Stimulated activated naive CD8-positive, alpha-beta T cell treated with anti-CD3 and anti-CD28 coated beads, Interleukin-15, amount 100 ng/mL, for 72 hours (primary cell): ENCODE data around the gene PKHD1.

Experiments used
- ATAC-seq: fragments of 150-1000 bp; cut with Tn5 transposase; 2 replicates; pipeline ENCODE4 v1.10.0; 2021; ENCODE audit warnings: mild to moderate bottlenecking, moderate library complexity
- DNase-seq, 2 donors: peaks; one replicate each; pipeline ENCODE4 v3.0.0; 2021 to 2022
- H3K27ac Mint-ChIP-seq, 2 donors: one replicate each; pipeline ENCODE4 v1.8.0; 2022; ENCODE audit warnings: mild to moderate bottlenecking in 2 of 2, mixed read lengths in 2 of 2, moderate library complexity in 2 of 2
- H3K27me3 Mint-ChIP-seq: one replicate; pipeline ENCODE4 v1.8.0; 2022; ENCODE audit warnings: mixed read lengths
- H3K4me1 Mint-ChIP-seq: one replicate; pipeline ENCODE4 v1.8.0; 2022; ENCODE audit warnings: mild to moderate bottlenecking, mixed read lengths
- H3K4me3 Mint-ChIP-seq, 2 donors: one replicate each; pipeline ENCODE4 v1.8.0; 2022; ENCODE audit warnings: mild to moderate bottlenecking in 2 of 2, mixed read lengths in 2 of 2, moderate library complexity in 1 of 2
- H3K9me3 Mint-ChIP-seq, 2 donors: one replicate each; pipeline ENCODE4 v1.8.0; 2022; ENCODE audit warnings: mixed read lengths in 2 of 2

Gene PKHD1

GRCh38 chr6:51571168-51571567 is 516.2 kb downstream of the PKHD1 start:
- Mint-ChIP-seq H3K4me1 (no peaks in the 10 kb centered on the region), H3K9me3 (peaks cover 0 to 5% of the 10 kb centered on the region in 2 donors), H3K4me3 (no peak overlapping the region), H3K27ac (no peak overlapping the region), H3K27me3 (no peaks in the 10 kb centered on the region)
- no peak for DNase-seq
- no peak for ATAC-seq

GRCh38 chr6:51570168-51570921 is 517.1 kb downstream of the PKHD1 start:
- DNase-seq (no peak), ATAC-seq (no peak)
- H3K9me3 Mint-ChIP-seq, result peaks cover 0 to 5% of the 10 kb centered on the region in 2 donors
- no peaks in the 10 kb centered on the region for H3K4me1 Mint-ChIP-seq
- no peak overlapping the region for H3K27ac Mint-ChIP-seq
- no peak overlapping the region for H3K4me3 Mint-ChIP-seq
- H3K27me3 Mint-ChIP-seq, result no peaks in the 10 kb centered on the region

- Mint-ChIP-seq H3K27me3 (no peaks in the 10 kb centered on the region), H3K4me1 (no peaks in the 10 kb centered on the region), H3K4me3 (no peak overlapping the region), H3K9me3 (peaks cover 0 to 5% of the 10 kb centered on the region in 2 donors), H3K27ac (no peak overlapping the region)
- DNase-seq, result no peak
- ATAC-seq, result no peak
These were observed 517.8 kb downstream of the PKHD1 start for GRCh38 chr6:51569594-51569993.

- H3K27ac Mint-ChIP-seq, result no peak overlapping the region
- no peaks in the 10 kb centered on the region for H3K27me3 Mint-ChIP-seq
- DNase-seq, result no peak
- no peak for ATAC-seq
- peaks cover 0 to 5% of the 10 kb centered on the region in 2 donors for H3K9me3 Mint-ChIP-seq
- H3K4me3 Mint-ChIP-seq, result no peak overlapping the region
- H3K4me1 Mint-ChIP-seq, result no peaks in the 10 kb centered on the region
These were observed 518.6 kb downstream of the PKHD1 start for GRCh38 chr6:51568771-51569170.

GRCh38 chr6:51565472-51565871 is 521.9 kb downstream of the PKHD1 start:
- Mint-ChIP-seq H3K4me3 (no peak overlapping the region), H3K27me3 (no peaks in the 10 kb centered on the region), H3K4me1 (no peaks in the 10 kb centered on the region), H3K27ac (no peak overlapping the region), H3K9me3 (peaks cover 0 to 4% of the 10 kb centered on the region in 2 donors)
- ATAC-seq (no peak), DNase-seq (no peak)
